Vagina (tissue), 2 donors: ENCODE results near the gene PRR14L.

Experiments
- CTCF ChIP-seq, 3 experiments: fragments of 450-650 bp in 2 of 3; fragments of 200-600 bp in 1 of 3; sonication (generic) in 1 of 3; IDR thresholded peaks; one replicate each; pipeline ENCODE4 v1.5.1; 2017 to 2019; ENCODE audit warnings: antibody characterized with exemption in 3 of 3, mild to moderate bottlenecking in 2 of 3, moderate library complexity in 2 of 3
- POLR2A ChIP-seq, 2 donors: fragments of 450-650 bp; IDR thresholded peaks; one replicate each; pipeline ENCODE4 v1.6.1; 2017; ENCODE audit warnings: antibody characterized with exemption in 2 of 2, mild to moderate bottlenecking in 2 of 2, moderate library complexity in 2 of 2

DNA sequence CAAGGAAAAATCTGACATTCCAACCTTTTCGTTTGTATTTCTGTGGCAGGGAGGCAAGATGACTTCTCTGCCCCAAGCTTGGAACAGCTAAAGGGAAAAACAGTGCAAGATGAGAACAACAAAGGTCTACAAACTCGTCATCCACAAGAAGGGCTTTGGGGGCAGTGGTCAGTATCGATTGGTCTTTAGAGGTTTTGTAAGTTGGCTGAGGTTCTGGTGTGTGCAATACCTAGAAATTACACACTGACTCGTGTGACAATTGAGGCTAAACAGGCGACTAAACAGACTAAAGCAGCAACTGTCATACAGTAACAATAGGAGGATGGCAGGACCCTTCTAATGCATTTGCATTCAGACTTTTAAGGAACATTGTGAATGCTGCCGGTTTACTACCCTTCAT, 4.9 kb upstream of the PRR14L start:
- TF ChIP-seq CTCF (IDR thresholded peaks at IDR 0.05) (no peak), POLR2A (IDR thresholded peaks at IDR 0.05) (no peak)
